Pancreas (tissue), 10 donors: ENCODE results near the gene ORC3. TPM values are rescaled to one million over a fixed set of nuclear protein-coding genes. Genes with fewer than 3 reads are reported as not detected.

Experiments used
- ATAC-seq, 4 donors: fragments of 200-7000 bp; cut with Tn5 transposase; one replicate each; pipeline versions ENCODE4 v1.8.0 to v1.9.1; 2020; ENCODE audit warnings: mild to moderate bottlenecking in 4 of 4, moderate library complexity in 4 of 4
- DNase-seq, 6 donors: peaks; one replicate each; pipeline ENCODE4 v3.0.0-alpha.2; 2020
- FAIRE-seq: peaks from 2 replicates; lab custom pipeline; 2012; peaks lifted over from hg19 to GRCh38; lab: Jason Lieb, UNC
- H3K27ac ChIP-seq, 4 donors: fragments of 200-600 bp; sonication (generic); 1 replicate in 3 of 4; 2 replicates in 1 of 4; pipeline versions ENCODE4 v1.5.0 to v1.8.0; 2020
- H3K27me3 ChIP-seq, 4 donors: fragments of 200-600 bp; one replicate each; pipeline ENCODE4 v1.8.0; 2021
- H3K36me3 ChIP-seq, 3 donors: fragments of 200-600 bp; sonication (generic) in 1 of 3; one replicate each; pipeline versions ENCODE4 v1.5.0 to v1.8.0; 2020 to 2021
- H3K4me1 ChIP-seq, 3 donors: fragments of 200-600 bp; one replicate each; pipeline ENCODE4 v1.8.0; 2021
- H3K4me3 ChIP-seq, 4 donors: fragments of 200-600 bp; sonication (generic) in 2 of 4; one replicate each; pipeline versions ENCODE4 v1.5.0 to v1.8.0; 2020 to 2021
- H3K9me3 ChIP-seq, 4 donors: fragments of 200-600 bp; one replicate each; pipeline ENCODE4 v1.8.0; 2021
- WGBS, 2 donors: extraction: QIAGEN DNeasy Blood & Tissue Kit; methylation state at CpG; one replicate each; pipeline ENCODE4 v1.1.7; 2013; 5-methylcytosine and 5-hydroxymethylcytosine counted together
- intact Hi-C, 3 donors: fragments of 100-400 bp; cut with DNase I; formaldehyde crosslinking; loops; one replicate each; pipeline versions ENCODE4 v1.11.1 to v1.14.2; 2022
- polyA plus RNA-seq, 2 donors: library from polyadenylated mRNA; stranded (reverse); fragments of 200-250 nt; gene quantifications; one replicate each; pipeline ENCODE4 v1.2.3, GENCODE V29; 2013
- total RNA-seq, 6 donors: library from RNA; stranded (reverse); fragmentation: NEBNext Ultra II Directional in 4 of 6; extraction: Animal tissue kit (Norgen Biotek cat#: 25700) in 4 of 6; gene quantifications; one replicate each; pipeline versions ENCODE4 v1.2.1 to v1.2.4, GENCODE V29; 2021 to 2023
- TF ChIP-seq, protein P1 (sequence below), 4 donors: fragments of 200-600 bp; sonication (generic) in 3 of 4; IDR thresholded peaks; one replicate each; pipeline versions ENCODE4 v1.5.0 to v1.8.0; 2021; ENCODE audit warnings: antibody characterized with exemption in 4 of 4
- donor health status: healthy with polysubstance abuse.
- donor health status: DM: no; HTN: no; CAD: no; lungs with moderate emphysema.
- donor health status: DM: no; HTN: no; CAD: no.
- donor health status: control.
- donor health status: control.
- donor health status: Bipolar disorder and iron deficiency.
- donor health status: DM: yes; HTN: yes; CAD: no.
- donor health status: DM: no; HTN: no; CAD: no.
- donor health status: DM: no; HTN: no; CAD: no.
- donor health status: DM: yes; HTN: yes; CAD: no.

ORC3 gene
- total and polyA plus RNA-seq, 8 donors = 5.5 to 11.6 (median 7.6) TPM

DNA sequence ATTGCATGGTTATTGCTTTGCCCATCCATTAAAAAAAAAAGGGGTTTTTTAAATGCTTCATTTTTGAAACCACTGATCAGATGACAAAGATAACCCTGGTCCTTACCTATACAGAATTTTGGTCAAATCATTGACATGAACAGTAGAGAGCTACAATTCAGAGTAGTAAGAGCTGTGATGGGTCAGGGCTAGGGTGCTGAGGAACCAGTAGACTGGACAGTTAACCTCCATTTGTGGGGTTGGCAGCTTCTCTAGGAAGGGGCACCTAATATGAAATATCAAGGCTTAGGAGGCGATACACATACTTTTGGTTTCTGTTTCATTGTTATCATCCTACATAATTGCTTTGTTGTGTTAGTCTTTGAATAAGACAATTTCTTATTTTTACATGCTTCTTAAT, 55.1 kb downstream of the ORC3 start:
- no peak for FAIRE-seq

DNA sequence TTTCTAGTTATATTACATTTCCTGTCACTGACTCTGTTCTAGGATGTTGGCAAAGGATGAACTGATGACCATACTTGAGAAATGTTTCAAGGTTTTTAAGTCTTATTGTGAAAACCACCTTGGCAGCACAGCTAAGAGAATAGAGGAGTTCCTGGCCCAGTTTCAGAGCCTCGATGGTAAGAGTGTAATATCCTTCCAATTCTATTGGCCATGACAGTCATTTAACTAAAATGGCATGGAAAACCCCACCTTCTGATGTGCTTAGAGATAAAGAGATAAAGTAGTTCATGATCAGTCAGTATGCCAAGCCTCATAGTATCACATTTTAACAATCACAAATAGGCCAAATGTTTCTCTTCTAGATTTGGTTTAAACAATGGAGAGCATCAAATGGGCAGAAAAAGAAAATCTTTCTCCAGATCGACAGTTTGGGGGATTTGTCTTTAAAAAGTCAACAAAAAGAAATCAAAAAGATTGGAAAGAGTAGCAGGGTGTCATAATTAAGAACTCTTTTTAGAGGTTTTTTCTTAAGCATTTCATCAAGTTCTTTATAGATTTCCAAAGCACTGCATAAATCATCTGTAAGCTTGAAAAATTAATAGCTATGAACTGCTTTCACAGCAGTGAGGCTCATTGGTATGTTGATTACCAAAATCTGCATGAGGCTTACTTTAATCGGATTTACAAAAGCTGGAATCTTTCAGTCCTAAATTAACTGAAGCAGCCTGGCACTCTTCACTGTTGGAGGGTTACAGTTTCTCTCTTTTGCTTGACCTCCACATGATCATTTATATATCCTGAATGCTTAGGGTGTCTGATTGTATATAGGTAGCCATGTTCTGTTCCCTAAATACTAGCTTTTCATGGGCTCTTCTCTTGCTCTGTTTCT, 63.4 kb downstream of the ORC3 start:
- DNase-seq (no peak), FAIRE-seq (no peak), ATAC-seq (no peak)
- 74 to 81% methylated on average over 3 of the region's 3 CpGs for WGBS, 2 donors
- H3K36me3 ChIP-seq = no peaks in the 10 kb centered on the region
- TF ChIP-seq, protein P1, sequence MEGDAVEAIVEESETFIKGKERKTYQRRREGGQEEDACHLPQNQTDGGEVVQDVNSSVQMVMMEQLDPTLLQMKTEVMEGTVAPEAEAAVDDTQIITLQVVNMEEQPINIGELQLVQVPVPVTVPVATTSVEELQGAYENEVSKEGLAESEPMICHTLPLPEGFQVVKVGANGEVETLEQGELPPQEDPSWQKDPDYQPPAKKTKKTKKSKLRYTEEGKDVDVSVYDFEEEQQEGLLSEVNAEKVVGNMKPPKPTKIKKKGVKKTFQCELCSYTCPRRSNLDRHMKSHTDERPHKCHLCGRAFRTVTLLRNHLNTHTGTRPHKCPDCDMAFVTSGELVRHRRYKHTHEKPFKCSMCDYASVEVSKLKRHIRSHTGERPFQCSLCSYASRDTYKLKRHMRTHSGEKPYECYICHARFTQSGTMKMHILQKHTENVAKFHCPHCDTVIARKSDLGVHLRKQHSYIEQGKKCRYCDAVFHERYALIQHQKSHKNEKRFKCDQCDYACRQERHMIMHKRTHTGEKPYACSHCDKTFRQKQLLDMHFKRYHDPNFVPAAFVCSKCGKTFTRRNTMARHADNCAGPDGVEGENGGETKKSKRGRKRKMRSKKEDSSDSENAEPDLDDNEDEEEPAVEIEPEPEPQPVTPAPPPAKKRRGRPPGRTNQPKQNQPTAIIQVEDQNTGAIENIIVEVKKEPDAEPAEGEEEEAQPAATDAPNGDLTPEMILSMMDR (IDR thresholded peaks at IDR 0.05) = no peak
- no peak overlapping the region for H3K27ac ChIP-seq
- H3K27me3 ChIP-seq = no peaks in the 10 kb centered on the region
- no peaks in the 10 kb centered on the region for H3K4me1 ChIP-seq
- no peaks in the 10 kb centered on the region for H3K9me3 ChIP-seq
- H3K4me3 ChIP-seq = no peak overlapping the region
- intact Hi-C loops = no loop called here

More for the DNA sequence above, 55.1 kb downstream of the ORC3 start:
- no peaks in the 10 kb centered on the region for H3K9me3 ChIP-seq
- H3K36me3 ChIP-seq = no peaks in the 10 kb centered on the region
- DNase-seq (no peak), ATAC-seq (no peak)
- no peaks in the 10 kb centered on the region for H3K4me1 ChIP-seq
- H3K27ac ChIP-seq = no peak overlapping the region
- no peaks in the 10 kb centered on the region for H3K27me3 ChIP-seq
- no peak overlapping the region for H3K4me3 ChIP-seq
- TF ChIP-seq, protein P1 (IDR thresholded peaks at IDR 0.05) = no peak
- intact Hi-C loops = no loop called here
- WGBS, 2 donors = 90 to 91% methylated on average over 1 of the region's 1 CpG

DNA sequence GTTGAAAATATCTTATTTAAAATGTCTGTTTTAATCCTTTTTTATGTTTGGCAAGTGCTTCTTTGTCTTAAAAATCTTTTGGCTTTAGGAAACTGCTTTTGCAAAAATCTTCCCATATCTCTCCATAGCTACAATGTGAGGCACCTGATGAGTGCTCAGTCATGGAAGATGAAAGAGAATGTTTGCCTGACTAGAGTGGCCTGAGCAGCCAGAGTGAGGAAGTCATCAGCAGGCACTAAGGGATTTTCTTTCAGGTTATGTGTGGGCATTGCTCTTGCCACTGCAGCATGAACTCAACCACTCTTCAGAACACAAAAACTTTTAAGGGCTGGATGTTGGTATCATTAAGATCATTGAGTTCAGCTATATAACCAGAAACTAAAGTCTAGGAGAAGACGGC, 64.2 kb downstream of the ORC3 start:
- no peaks in the 10 kb centered on the region for H3K36me3 ChIP-seq
- WGBS, 2 donors = 94 to 97% methylated on average over 1 of the region's 1 CpG
- TF ChIP-seq, protein P1 (IDR thresholded peaks at IDR 0.05) = no peak
- H3K9me3 ChIP-seq = no peaks in the 10 kb centered on the region
- no peaks in the 10 kb centered on the region for H3K4me1 ChIP-seq
- FAIRE-seq (no peak), DNase-seq (no peak), ATAC-seq (no peak)
- H3K27me3 ChIP-seq = no peaks in the 10 kb centered on the region
- intact Hi-C loops = no loop called here
- H3K4me3 ChIP-seq = no peak overlapping the region
- no peak overlapping the region for H3K27ac ChIP-seq

DNA sequence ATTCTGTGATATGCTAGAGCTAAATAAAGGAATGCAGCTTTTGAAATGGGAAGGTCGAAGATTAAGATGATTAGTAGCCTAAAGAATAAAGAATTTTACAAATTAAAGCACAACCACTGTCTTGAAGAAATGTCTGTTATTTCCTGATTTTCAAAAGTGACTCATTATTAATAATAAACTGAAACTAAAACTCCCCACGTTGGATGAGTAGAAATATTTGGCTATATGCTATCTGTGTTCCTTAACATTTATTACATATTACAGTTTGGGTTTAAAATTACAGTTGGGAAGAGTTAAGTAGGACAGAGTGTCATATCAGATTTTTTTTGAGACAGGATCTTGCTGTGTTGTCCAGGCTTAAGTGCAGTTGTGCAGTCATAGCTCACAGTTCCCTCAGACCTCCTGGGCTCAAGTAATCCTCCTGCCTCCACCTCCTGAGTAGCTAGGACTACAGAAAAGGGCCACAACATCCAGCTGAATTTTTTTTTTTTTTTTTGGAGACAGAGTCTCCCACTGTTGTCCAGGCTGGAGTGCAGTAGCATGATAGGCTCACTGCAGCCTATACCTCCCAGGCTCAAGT, 65.0 kb downstream of the ORC3 start:
- ATAC-seq (no peak), FAIRE-seq (no peak), DNase-seq (no peak)
- H3K4me3 ChIP-seq = no peak overlapping the region
- no peak overlapping the region for H3K27ac ChIP-seq
- TF ChIP-seq, protein P1 (IDR thresholded peaks at IDR 0.05) = no peak
- no peaks in the 10 kb centered on the region for H3K27me3 ChIP-seq
- no peaks in the 10 kb centered on the region for H3K4me1 ChIP-seq
- no peaks in the 10 kb centered on the region for H3K36me3 ChIP-seq
- H3K9me3 ChIP-seq = no peaks in the 10 kb centered on the region
- 84 to 93% methylated on average over 2 of the region's 2 CpGs for WGBS, 2 donors
- intact Hi-C loops = no loop called here

DNA sequence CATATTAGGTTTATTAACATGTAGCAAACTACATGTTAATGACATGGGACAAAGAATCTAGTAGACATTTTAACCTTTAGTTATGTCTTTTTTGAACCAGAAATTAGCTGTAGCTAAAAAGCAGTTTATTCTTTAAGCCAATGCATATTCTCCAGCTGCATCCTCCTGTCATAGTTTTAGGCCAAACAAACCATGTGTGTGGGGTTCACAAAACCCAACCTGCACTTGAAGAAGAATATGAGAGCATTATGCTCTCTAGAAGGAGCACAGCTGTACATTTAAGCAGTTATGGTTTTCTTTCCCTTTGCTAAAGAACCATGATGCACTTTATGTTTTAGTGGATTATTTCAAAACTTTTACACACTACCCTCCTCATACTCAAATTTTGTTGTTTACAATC, 65.9 kb downstream of the ORC3 start:
- TF ChIP-seq, protein P1 (IDR thresholded peaks at IDR 0.05) = no peak
- Histone ChIP-seq H3K9me3 (no peaks in the 10 kb centered on the region), H3K36me3 (no peaks in the 10 kb centered on the region), H3K4me3 (no peak overlapping the region), H3K27me3 (no peaks in the 10 kb centered on the region), H3K4me1 (no peaks in the 10 kb centered on the region), H3K27ac (no peak overlapping the region)
- intact Hi-C loops = no loop called here
- DNase-seq (no peak), FAIRE-seq (no peak), ATAC-seq (no peak)
